Measurements from ENCODE around the gene HSPA1B.
"Not testable (repeated sequence)": the region's sequence is repeated elsewhere in the genome, so short reads cannot be mapped to it uniquely, and the experiment has no call there.

HSPA1B gene

GRCh38 chr6:31861919-31862343, 34.4 kb downstream of the HSPA1B start:
- H3K27me3 ChIP-seq (ENCODE audit: control insufficient read depth in 1 of 2, insufficient read depth in 2 of 2, low read length in 2 of 2) = no peaks in the 10 kb centered on the region
- peak overlapping the region; percentile 80 for H3K27ac ChIP-seq (ENCODE audit: low read length)
- no peaks in the 10 kb centered on the region for H3K9me3 ChIP-seq (ENCODE audit: control insufficient read depth in 2 of 2, low read length in 2 of 2)
- peak overlapping the region; percentile 88 to 95 for H3K4me3 ChIP-seq (ENCODE audit: low read length in 2 of 2)
- H3K9ac ChIP-seq (ENCODE audit: low read length in 2 of 2) = peak overlapping the region; percentile 93 to 94
- H3K36me3 ChIP-seq (ENCODE audit: control insufficient read depth in 2 of 2, insufficient read depth in 2 of 2, low read length in 2 of 2) = peaks cover 24 to 30% of the 10 kb centered on the region in 2 donors
- peaks cover 28% of the 10 kb centered on the region for H3K4me1 ChIP-seq (ENCODE audit: control insufficient read depth, insufficient read depth, low read length)

GRCh38 chr6:31862344-31863235, 35.1 kb downstream of the HSPA1B start, which contains the start of gene NEU1:
Gene NEU1 (minus strand): TSS chr6:31862821. CDS start chr6:31862776, 45 bp downstream.
- Histone ChIP-seq H3K27ac (ENCODE audit: low read length) (peak within 1 kb of the TSS; percentile 80), H3K9me3 (ENCODE audit: control insufficient read depth in 2 of 2, low read length in 2 of 2) (no peaks in the 10 kb centered on the region), H3K36me3 (ENCODE audit: control insufficient read depth in 2 of 2, insufficient read depth in 2 of 2, low read length in 2 of 2) (peaks cover 18 to 25% of the 10 kb centered on the region in 2 donors), H3K4me1 (ENCODE audit: control insufficient read depth, insufficient read depth, low read length) (peaks cover 28% of the 10 kb centered on the region), H3K27me3 (ENCODE audit: control insufficient read depth in 1 of 2, insufficient read depth in 2 of 2, low read length in 2 of 2) (no peaks in the 10 kb centered on the region), H3K9ac (ENCODE audit: low read length in 2 of 2) (peak within 1 kb of the TSS; percentile 93 to 94), H3K4me3 (ENCODE audit: low read length in 2 of 2) (peak within 1 kb of the TSS; percentile 88 to 95)

GRCh38 chr6:31864123-31864562, 36.6 kb downstream of the HSPA1B start:
- Histone ChIP-seq H3K4me3 (ENCODE audit: low read length in 2 of 2) (peak overlapping the region; percentile 65 to 82), H3K4me1 (ENCODE audit: control insufficient read depth, insufficient read depth, low read length) (peaks cover 28% of the 10 kb centered on the region), H3K36me3 (ENCODE audit: control insufficient read depth in 2 of 2, insufficient read depth in 2 of 2, low read length in 2 of 2) (peaks cover 14 to 19% of the 10 kb centered on the region in 2 donors), H3K27ac (ENCODE audit: low read length) (peak overlapping the region; percentile 76), H3K9ac (ENCODE audit: low read length in 2 of 2) (peak overlapping the region; percentile 14 to 55)
- not testable (repeated sequence) for H3K27me3 ChIP-seq (ENCODE audit: control insufficient read depth in 1 of 2, insufficient read depth in 2 of 2, low read length in 2 of 2); H3K9me3 ChIP-seq (ENCODE audit: control insufficient read depth in 2 of 2, low read length in 2 of 2)

- Histone ChIP-seq H3K4me3 (ENCODE audit: low read length in 2 of 2) (no peak overlapping the region), H3K4me1 (ENCODE audit: control insufficient read depth, insufficient read depth, low read length) (peaks cover 28% of the 10 kb centered on the region), H3K36me3 (ENCODE audit: control insufficient read depth in 2 of 2, insufficient read depth in 2 of 2, low read length in 2 of 2) (peaks cover 8 to 12% of the 10 kb centered on the region in 2 donors), H3K27ac (ENCODE audit: low read length) (no peak overlapping the region), H3K9ac (ENCODE audit: low read length in 2 of 2) (no peak overlapping the region), H3K9me3 (ENCODE audit: control insufficient read depth in 2 of 2, low read length in 2 of 2) (no peaks in the 10 kb centered on the region), H3K27me3 (ENCODE audit: control insufficient read depth in 1 of 2, insufficient read depth in 2 of 2, low read length in 2 of 2) (peaks cover 0 to 2% of the 10 kb centered on the region in 2 donors)
Observed at GRCh38 chr6:31864818-31865204, 37.3 kb downstream of the HSPA1B start.

- peaks cover 1 to 6% of the 10 kb centered on the region in 2 donors for H3K36me3 ChIP-seq (ENCODE audit: control insufficient read depth in 2 of 2, insufficient read depth in 2 of 2, low read length in 2 of 2)
- peaks cover 28% of the 10 kb centered on the region for H3K4me1 ChIP-seq (ENCODE audit: control insufficient read depth, insufficient read depth, low read length)
- H3K27ac ChIP-seq (ENCODE audit: low read length) = no peak overlapping the region
- peak overlapping the region in 1 of 2 donors; percentile 21 for H3K9ac ChIP-seq (ENCODE audit: low read length in 2 of 2)
- no peaks in the 10 kb centered on the region for H3K9me3 ChIP-seq (ENCODE audit: control insufficient read depth in 2 of 2, low read length in 2 of 2)
- H3K27me3 ChIP-seq (ENCODE audit: control insufficient read depth in 1 of 2, insufficient read depth in 2 of 2, low read length in 2 of 2) = peaks cover 0 to 2% of the 10 kb centered on the region in 2 donors
- H3K4me3 ChIP-seq (ENCODE audit: low read length in 2 of 2) = no peak overlapping the region
Observed at GRCh38 chr6:31865205-31866118, 37.9 kb downstream of the HSPA1B start.

- H3K27me3 ChIP-seq (ENCODE audit: control insufficient read depth in 1 of 2, insufficient read depth in 2 of 2, low read length in 2 of 2); H3K4me3 ChIP-seq (ENCODE audit: low read length in 2 of 2); H3K9me3 ChIP-seq (ENCODE audit: control insufficient read depth in 2 of 2, low read length in 2 of 2); H3K36me3 ChIP-seq (ENCODE audit: control insufficient read depth in 2 of 2, insufficient read depth in 2 of 2, low read length in 2 of 2); H3K9ac ChIP-seq (ENCODE audit: low read length in 2 of 2); H3K27ac ChIP-seq (ENCODE audit: low read length): not testable (repeated sequence)
- H3K4me1 ChIP-seq (ENCODE audit: control insufficient read depth, insufficient read depth, low read length) = peaks cover 12% of the 10 kb centered on the region
Observed at GRCh38 chr6:31868658-31868971, 41.1 kb downstream of the HSPA1B start.

GRCh38 chr6:31869343-31869742, 41.8 kb downstream of the HSPA1B start:
- H3K27ac ChIP-seq (ENCODE audit: low read length) = no peak overlapping the region
- peaks cover 0 to 2% of the 10 kb centered on the region in 2 donors for H3K27me3 ChIP-seq (ENCODE audit: control insufficient read depth in 1 of 2, insufficient read depth in 2 of 2, low read length in 2 of 2)
- no peak overlapping the region for H3K4me3 ChIP-seq (ENCODE audit: low read length in 2 of 2)
- no peaks in the 10 kb centered on the region for H3K36me3 ChIP-seq (ENCODE audit: control insufficient read depth in 2 of 2, insufficient read depth in 2 of 2, low read length in 2 of 2)
- no peaks in the 10 kb centered on the region for H3K9me3 ChIP-seq (ENCODE audit: control insufficient read depth in 2 of 2, low read length in 2 of 2)
- H3K9ac ChIP-seq (ENCODE audit: low read length in 2 of 2) = no peak overlapping the region
- H3K4me1 ChIP-seq (ENCODE audit: control insufficient read depth, insufficient read depth, low read length) = peaks cover 8% of the 10 kb centered on the region

- no peak overlapping the region for H3K27ac ChIP-seq (ENCODE audit: low read length)
- H3K36me3 ChIP-seq (ENCODE audit: control insufficient read depth in 2 of 2, insufficient read depth in 2 of 2, low read length in 2 of 2) = no peaks in the 10 kb centered on the region
- H3K4me3 ChIP-seq (ENCODE audit: low read length in 2 of 2) = no peak overlapping the region
- H3K9ac ChIP-seq (ENCODE audit: low read length in 2 of 2) = no peak overlapping the region
- H3K27me3 ChIP-seq (ENCODE audit: control insufficient read depth in 1 of 2, insufficient read depth in 2 of 2, low read length in 2 of 2) = peaks cover 0 to 2% of the 10 kb centered on the region in 2 donors
- no peaks in the 10 kb centered on the region for H3K9me3 ChIP-seq (ENCODE audit: control insufficient read depth in 2 of 2, low read length in 2 of 2)
- H3K4me1 ChIP-seq (ENCODE audit: control insufficient read depth, insufficient read depth, low read length) = peaks cover 4% of the 10 kb centered on the region
Observed at GRCh38 chr6:31870385-31870921, 42.9 kb downstream of the HSPA1B start.

- peaks cover 3% of the 10 kb centered on the region for H3K4me1 ChIP-seq (ENCODE audit: control insufficient read depth, insufficient read depth, low read length)
- H3K4me3 ChIP-seq (ENCODE audit: low read length in 2 of 2) = no peak overlapping the region
- H3K36me3 ChIP-seq (ENCODE audit: control insufficient read depth in 2 of 2, insufficient read depth in 2 of 2, low read length in 2 of 2) = no peaks in the 10 kb centered on the region
- H3K9ac ChIP-seq (ENCODE audit: low read length in 2 of 2) = no peak overlapping the region
- no peak overlapping the region for H3K27ac ChIP-seq (ENCODE audit: low read length)
- H3K27me3 ChIP-seq (ENCODE audit: control insufficient read depth in 1 of 2, insufficient read depth in 2 of 2, low read length in 2 of 2) = peaks cover 0 to 2% of the 10 kb centered on the region in 2 donors
- no peaks in the 10 kb centered on the region for H3K9me3 ChIP-seq (ENCODE audit: control insufficient read depth in 2 of 2, low read length in 2 of 2)
Observed at GRCh38 chr6:31871046-31871659, 43.6 kb downstream of the HSPA1B start.

GRCh38 chr6:31874084-31874670, 46.6 kb downstream of the HSPA1B start:
- H3K27ac ChIP-seq (ENCODE audit: low read length) = no peak overlapping the region
- no peak overlapping the region for H3K4me3 ChIP-seq (ENCODE audit: low read length in 2 of 2)
- H3K9ac ChIP-seq (ENCODE audit: low read length in 2 of 2) = no peak overlapping the region

More at GRCh38 chr6:31874084-31874670, 46.6 kb downstream of the HSPA1B start:
- Histone ChIP-seq H3K9me3 (ENCODE audit: control insufficient read depth in 2 of 2, low read length in 2 of 2) (no peaks in the 10 kb centered on the region), H3K36me3 (ENCODE audit: control insufficient read depth in 2 of 2, insufficient read depth in 2 of 2, low read length in 2 of 2) (no peaks in the 10 kb centered on the region), H3K4me1 (ENCODE audit: control insufficient read depth, insufficient read depth, low read length) (no peaks in the 10 kb centered on the region), H3K27me3 (ENCODE audit: control insufficient read depth in 1 of 2, insufficient read depth in 2 of 2, low read length in 2 of 2) (peaks cover 0 to 2% of the 10 kb centered on the region in 2 donors)

Measured in stomach smooth muscle (tissue), 2 donors.